PC-3 (cell line): ENCODE measurements around the gene PPFIBP2.

Experiments
- EZH2 ChIP-seq: fragments of 300-600 bp; sonication (generic); IDR thresholded peaks from one replicate; pipeline ENCODE4 v1.6.1; 2017; ENCODE audit warnings: antibody characterized with exemption, mild to moderate bottlenecking, low read length; ENCODE audit not compliant: unreplicated experiment
- EZH2phosphoT487 ChIP-seq: fragments of 300-600 bp; sonication (generic); IDR thresholded peaks from 2 replicates; pipeline ENCODE4 v1.6.1; 2018; ENCODE audit warnings: mild to moderate bottlenecking, antibody characterized with exemption, low read length, borderline replicate concordance
- TF ChIP-seq, protein P1 (sequence below): fragments of 300-600 bp; sonication (generic); conservative IDR thresholded peaks from 2 replicates; pipeline ENCODE4 v1.5.1; 2017; ENCODE audit warnings: antibody characterized with exemption, low read depth, mild to moderate bottlenecking, low read length

GRCh38 chr11:7654195-7654705 is 140.5 kb downstream of the PPFIBP2 start:
- TF ChIP-seq, protein P1, sequence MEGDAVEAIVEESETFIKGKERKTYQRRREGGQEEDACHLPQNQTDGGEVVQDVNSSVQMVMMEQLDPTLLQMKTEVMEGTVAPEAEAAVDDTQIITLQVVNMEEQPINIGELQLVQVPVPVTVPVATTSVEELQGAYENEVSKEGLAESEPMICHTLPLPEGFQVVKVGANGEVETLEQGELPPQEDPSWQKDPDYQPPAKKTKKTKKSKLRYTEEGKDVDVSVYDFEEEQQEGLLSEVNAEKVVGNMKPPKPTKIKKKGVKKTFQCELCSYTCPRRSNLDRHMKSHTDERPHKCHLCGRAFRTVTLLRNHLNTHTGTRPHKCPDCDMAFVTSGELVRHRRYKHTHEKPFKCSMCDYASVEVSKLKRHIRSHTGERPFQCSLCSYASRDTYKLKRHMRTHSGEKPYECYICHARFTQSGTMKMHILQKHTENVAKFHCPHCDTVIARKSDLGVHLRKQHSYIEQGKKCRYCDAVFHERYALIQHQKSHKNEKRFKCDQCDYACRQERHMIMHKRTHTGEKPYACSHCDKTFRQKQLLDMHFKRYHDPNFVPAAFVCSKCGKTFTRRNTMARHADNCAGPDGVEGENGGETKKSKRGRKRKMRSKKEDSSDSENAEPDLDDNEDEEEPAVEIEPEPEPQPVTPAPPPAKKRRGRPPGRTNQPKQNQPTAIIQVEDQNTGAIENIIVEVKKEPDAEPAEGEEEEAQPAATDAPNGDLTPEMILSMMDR = no peak
- TF ChIP-seq EZH2 (no peak), EZH2phosphoT487 (no peak)
